Smooth muscle cell (in vitro differentiated cells): ENCODE results near the gene TMEM222. TPM values are rescaled to one million over a fixed set of nuclear protein-coding genes. Genes with fewer than 3 reads are reported as not detected.

Source experiments
- DNase-seq: peaks from one replicate; lab custom pipeline; 2025; ENCODE audit not compliant: unreplicated experiment; lab: John Stamatoyannopoulos, UW
- H2AFZ ChIP-seq: fragments of 200-600 bp; sonication (generic); 2 replicates; pipeline ENCODE4 v1.6.0; 2016; ENCODE audit warnings: antibody characterized with exemption, low read depth, mild to moderate bottlenecking
- H3F3A ChIP-seq: fragments of 200-600 bp; sonication (generic); 2 replicates; pipeline ENCODE4 v1.6.0; 2017; ENCODE audit warnings: antibody characterized with exemption, low read depth
- H3K27ac ChIP-seq: fragments of 200-600 bp; sonication (generic); 2 replicates; pipeline ENCODE4 v1.5.1; 2016; ENCODE audit warnings: low read depth, mild to moderate bottlenecking
- H3K27me3 ChIP-seq: fragments of 200-600 bp; sonication (generic); 2 replicates; pipeline ENCODE4 v1.6.1; 2016; ENCODE audit warnings: low read depth, mild to moderate bottlenecking
- H3K36me3 ChIP-seq: fragments of 200-600 bp; sonication (generic); 2 replicates; pipeline ENCODE4 v1.5.1; 2016; ENCODE audit warnings: low read depth
- H3K4me1 ChIP-seq: fragments of 200-600 bp; sonication (generic); 2 replicates; pipeline ENCODE4 v1.5.1; 2016; ENCODE audit warnings: low read depth
- H3K4me2 ChIP-seq: fragments of 200-600 bp; sonication (generic); 2 replicates; pipeline ENCODE4 v1.6.0; 2016; ENCODE audit warnings: mild to moderate bottlenecking
- H3K4me3 ChIP-seq: fragments of 200-600 bp; sonication (generic); 2 replicates; pipeline ENCODE4 v1.5.1; 2016; ENCODE audit warnings: mild to moderate bottlenecking
- H3K79me2 ChIP-seq: fragments of 200-600 bp; sonication (generic); 2 replicates; pipeline ENCODE4 v1.6.0; 2016; ENCODE audit warnings: low read depth, mild to moderate bottlenecking
- H3K9ac ChIP-seq: fragments of 200-600 bp; sonication (generic); 2 replicates; pipeline ENCODE4 v1.6.0; 2016; ENCODE audit warnings: low read depth
- H3K9me3 ChIP-seq: fragments of 200-600 bp; sonication (generic); replicated peaks from 2 replicates; pipeline ENCODE4 v1.5.1; 2016; ENCODE audit warnings: low read depth
- H4K20me1 ChIP-seq: fragments of 200-600 bp; sonication (generic); 2 replicates; pipeline ENCODE4 v1.6.0; 2016; ENCODE audit warnings: low read depth
- WGBS: methylation state at CpG from one replicate; pipeline ENCODE4 v1.1.7; 2016; ENCODE audit warnings: low lambda C conversion rate; 5-methylcytosine and 5-hydroxymethylcytosine counted together
- polyA plus RNA-seq: library from polyadenylated mRNA; unstranded; fragments of >200 nt; fragmentation: Nextera tagmentation; extraction: Ambion mirVana; gene quantifications from 2 replicates; pipeline ENCODE4 v1.2.1, GENCODE V29; 2016
- total RNA-seq: library from RNA; depleted of rRNA; stranded (reverse); fragments of >200 nt; gene quantifications from 2 replicates; pipeline ENCODE4 v1.2.3, GENCODE V29; 2014
- TF ChIP-seq, protein P1 (sequence below): fragments of 200-600 bp; sonication (generic); IDR thresholded peaks from 2 replicates; pipeline ENCODE4 v1.5.1; 2017; ENCODE audit warnings: borderline replicate concordance, mild to moderate bottlenecking, antibody characterized with exemption; ENCODE audit not compliant: insufficient read depth, poor library complexity, severe bottlenecking

TMEM222 gene
- total and polyA plus RNA-seq, 2 experiments from 2014 or later, result 28.0 to 49.3 TPM

DNA sequence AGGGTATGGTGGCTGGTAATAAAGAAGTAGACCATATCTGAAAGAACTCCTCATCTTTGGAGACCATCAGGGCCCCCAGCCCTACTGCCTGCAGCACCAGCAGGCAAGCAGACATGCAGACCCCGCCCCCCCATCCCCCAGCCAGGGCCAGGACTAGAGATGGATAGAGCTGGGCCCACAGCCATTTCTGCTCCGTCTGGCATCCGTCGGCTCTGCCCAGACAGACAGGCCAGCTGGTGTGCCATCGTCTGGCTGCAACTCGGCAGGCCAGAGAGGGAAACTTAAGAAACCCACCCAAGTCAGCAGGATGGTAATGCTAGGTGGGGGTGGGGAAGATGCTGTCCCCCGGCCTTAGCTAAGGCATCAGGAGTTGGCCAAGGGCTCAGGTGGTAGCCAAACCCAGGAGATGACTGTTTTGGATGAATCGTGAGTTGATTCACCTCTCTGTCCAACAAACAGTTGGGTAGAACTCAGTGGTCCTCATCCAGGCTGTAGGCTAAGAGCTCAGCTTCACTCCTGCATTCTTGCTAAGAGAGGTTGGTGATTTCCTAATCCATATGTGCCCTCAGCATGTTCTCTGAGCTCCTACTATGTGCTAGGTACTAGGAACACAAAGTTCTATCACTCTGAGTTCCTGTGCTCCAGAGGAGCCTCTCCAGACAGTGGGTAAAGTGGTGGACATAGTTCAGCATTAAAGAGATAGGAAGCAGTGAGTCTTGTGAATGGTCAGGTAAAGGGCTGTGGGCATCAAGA is 23.2 kb upstream of the TMEM222 start:
- no peaks in the 10 kb centered on the region for H3K9me3 ChIP-seq
- 79% methylated on average over 8 of the region's 8 CpGs for WGBS
- H3K4me1 ChIP-seq, result peaks cover 24% of the 10 kb centered on the region
- TF ChIP-seq, protein P1, sequence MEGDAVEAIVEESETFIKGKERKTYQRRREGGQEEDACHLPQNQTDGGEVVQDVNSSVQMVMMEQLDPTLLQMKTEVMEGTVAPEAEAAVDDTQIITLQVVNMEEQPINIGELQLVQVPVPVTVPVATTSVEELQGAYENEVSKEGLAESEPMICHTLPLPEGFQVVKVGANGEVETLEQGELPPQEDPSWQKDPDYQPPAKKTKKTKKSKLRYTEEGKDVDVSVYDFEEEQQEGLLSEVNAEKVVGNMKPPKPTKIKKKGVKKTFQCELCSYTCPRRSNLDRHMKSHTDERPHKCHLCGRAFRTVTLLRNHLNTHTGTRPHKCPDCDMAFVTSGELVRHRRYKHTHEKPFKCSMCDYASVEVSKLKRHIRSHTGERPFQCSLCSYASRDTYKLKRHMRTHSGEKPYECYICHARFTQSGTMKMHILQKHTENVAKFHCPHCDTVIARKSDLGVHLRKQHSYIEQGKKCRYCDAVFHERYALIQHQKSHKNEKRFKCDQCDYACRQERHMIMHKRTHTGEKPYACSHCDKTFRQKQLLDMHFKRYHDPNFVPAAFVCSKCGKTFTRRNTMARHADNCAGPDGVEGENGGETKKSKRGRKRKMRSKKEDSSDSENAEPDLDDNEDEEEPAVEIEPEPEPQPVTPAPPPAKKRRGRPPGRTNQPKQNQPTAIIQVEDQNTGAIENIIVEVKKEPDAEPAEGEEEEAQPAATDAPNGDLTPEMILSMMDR, result no peak
- H3K79me2 ChIP-seq, result no peaks in the 10 kb centered on the region
- no peaks in the 10 kb centered on the region for H4K20me1 ChIP-seq
- no peak for DNase-seq
- H3K27ac ChIP-seq, result peak overlapping the region; percentile 97
- H3K36me3 ChIP-seq, result no peaks in the 10 kb centered on the region
- peak overlapping the region; percentile 66 for H3K9ac ChIP-seq
- peak overlapping the region; percentile 77 for H3K4me2 ChIP-seq
- no peaks in the 10 kb centered on the region for H3K27me3 ChIP-seq
- H3K4me3 ChIP-seq, result no peak overlapping the region
- peaks cover 5% of the 10 kb centered on the region for H3F3A ChIP-seq
- H2AFZ ChIP-seq, result peak overlapping the region; percentile 31

DNA sequence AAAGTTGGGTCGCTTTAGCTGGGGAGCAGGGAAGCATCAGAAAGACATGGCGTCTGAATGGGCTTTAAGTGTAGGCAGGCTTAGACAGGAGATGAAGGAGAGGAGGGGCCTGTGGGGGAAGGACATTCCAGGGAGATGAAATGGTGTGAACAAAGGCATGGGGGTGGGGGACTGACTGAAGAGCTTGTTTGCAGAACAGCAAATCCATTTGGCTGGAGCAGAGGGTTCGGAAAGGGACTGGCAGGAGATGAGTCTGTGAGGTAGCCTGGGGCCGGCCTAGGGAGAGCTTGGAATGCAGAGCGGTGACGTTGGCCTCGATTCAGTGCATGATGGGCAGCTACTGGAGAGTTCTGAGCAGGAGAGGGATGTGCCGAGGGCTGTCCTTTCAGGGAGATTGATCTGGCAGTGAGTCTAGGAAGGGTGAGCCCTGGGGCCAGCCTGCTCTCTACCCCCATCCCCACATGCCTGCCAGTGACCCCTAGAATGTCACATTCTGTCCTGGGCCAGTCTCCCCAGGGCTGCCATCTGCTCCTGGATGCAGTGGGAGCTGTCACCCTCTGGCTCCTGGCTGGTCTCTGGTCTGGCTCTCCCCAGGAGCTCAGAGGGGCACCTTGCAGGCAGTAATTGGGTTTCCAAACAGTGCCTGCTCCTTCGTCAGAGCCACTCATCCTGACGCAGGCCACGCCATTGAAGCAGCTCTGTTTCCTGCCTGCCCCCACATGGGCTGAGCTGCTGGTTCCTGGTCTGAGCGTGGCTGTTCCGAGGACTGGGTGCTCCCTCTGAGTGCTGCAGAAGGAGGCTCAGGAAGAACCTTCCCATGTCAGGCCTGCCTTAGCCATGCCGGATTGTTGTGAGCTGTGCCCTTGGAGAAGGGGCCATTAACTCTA is 22.3 kb upstream of the TMEM222 start:
- Histone ChIP-seq H3K9me3 (no peaks in the 10 kb centered on the region), H3K4me3 (no peak overlapping the region), H3K36me3 (no peaks in the 10 kb centered on the region), H3K27me3 (no peaks in the 10 kb centered on the region), H3K4me2 (peak overlapping the region; percentile 77), H3K9ac (peak overlapping the region; percentile 71), H3K4me1 (peaks cover 24% of the 10 kb centered on the region), H2AFZ (peak overlapping the region; percentile 31), H3K79me2 (no peaks in the 10 kb centered on the region), H4K20me1 (no peaks in the 10 kb centered on the region), H3F3A (peaks cover 5% of the 10 kb centered on the region), H3K27ac (peak overlapping the region; percentile 97)
- TF ChIP-seq, protein P1, result no peak
- WGBS, result 14% methylated on average over 14 of the region's 14 CpGs
- DNase-seq, result peak; percentile 55

DNA sequence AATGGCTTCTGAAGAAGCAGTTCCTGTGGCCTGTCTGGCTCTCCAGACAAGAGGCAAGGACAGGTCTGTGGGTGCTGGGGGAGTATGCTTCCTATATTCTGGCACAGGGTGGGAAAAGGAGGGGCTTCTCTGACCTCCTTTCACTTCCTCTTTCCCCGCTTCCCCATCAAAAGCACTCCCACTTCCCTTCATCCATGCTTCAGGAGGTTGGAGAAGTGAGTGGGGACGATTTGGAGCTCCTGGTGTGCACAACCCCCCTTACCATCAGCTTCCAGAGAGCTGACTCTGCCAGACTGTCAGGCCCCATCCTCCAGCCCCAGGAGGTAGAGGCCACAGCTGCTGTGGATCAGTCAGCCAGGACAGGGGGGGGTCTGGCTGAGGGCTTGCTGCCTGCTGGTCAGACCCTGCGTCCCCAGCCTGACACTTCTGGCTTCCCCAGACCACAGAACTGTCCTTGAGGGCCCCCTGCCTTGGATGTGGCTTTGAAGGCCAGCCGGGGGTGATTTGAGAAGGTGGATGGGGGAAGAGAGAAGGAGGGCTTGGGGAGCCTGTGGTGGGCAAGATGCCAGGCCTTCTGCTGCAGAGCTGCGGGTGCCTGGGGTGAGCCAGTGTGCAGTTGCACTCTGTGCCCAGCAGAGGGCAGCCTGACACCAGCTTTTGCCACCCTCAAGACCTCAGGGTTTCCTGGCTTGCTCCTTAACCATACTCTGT is 21.5 kb upstream of the TMEM222 start:
- H3K9me3 ChIP-seq, result no peaks in the 10 kb centered on the region
- WGBS, result 13% methylated on average over 5 of the region's 5 CpGs
- no peaks in the 10 kb centered on the region for H3K36me3 ChIP-seq
- peak overlapping the region; percentile 77 for H3K4me2 ChIP-seq
- no peaks in the 10 kb centered on the region for H4K20me1 ChIP-seq
- H3K4me1 ChIP-seq, result peaks cover 24% of the 10 kb centered on the region
- DNase-seq, result peak; percentile 74
- H3K27ac ChIP-seq, result peak overlapping the region; percentile 97
- peak overlapping the region; percentile 71 for H3K9ac ChIP-seq
- H3K27me3 ChIP-seq, result no peaks in the 10 kb centered on the region
- TF ChIP-seq, protein P1, result peak; percentile 99
- peaks cover 5% of the 10 kb centered on the region for H3F3A ChIP-seq
- no peaks in the 10 kb centered on the region for H3K79me2 ChIP-seq
- no peak overlapping the region for H2AFZ ChIP-seq
- H3K4me3 ChIP-seq, result no peak overlapping the region
